Gastrocnemius medialis (tissue), 4 donors: Measurements from ENCODE around the gene ZBTB21. TPM values are rescaled to one million over a fixed set of nuclear protein-coding genes. Genes with fewer than 3 reads are reported as not detected.

Experiments
- ATAC-seq, 2 donors: fragments of 150-250 bp; one replicate each; pipeline ENCODE4 v1.9.1; 2016
- DNase-seq, 2 donors: peaks; one replicate each; pipeline ENCODE4 v3.0.0-alpha.2; 2019
- H3K27ac ChIP-seq, 4 donors: fragments of 200-600 bp; sonication (generic); 1 replicate in 1 of 4; 2 replicates in 3 of 4; pipeline ENCODE4 v1.5.1; 2016 to 2018; ENCODE audit warnings: mild to moderate bottlenecking in 2 of 4, moderate library complexity in 1 of 4
- H3K27me3 ChIP-seq, 3 donors: fragments of 200-600 bp; sonication (generic) in 2 of 3; 1 replicate in 1 of 3; 2 replicates in 2 of 3; pipeline versions ENCODE4 v1.5.1 to v1.6.0; 2016 to 2019; ENCODE audit warnings: mild to moderate bottlenecking in 1 of 3, moderate library complexity in 1 of 3
- H3K36me3 ChIP-seq, 2 donors: fragments of 200-600 bp; sonication (generic) in 1 of 2; one replicate each; pipeline ENCODE4 v1.5.1; 2017 to 2018
- H3K4me1 ChIP-seq, 2 donors: fragments of 200-600 bp; sonication (generic) in 1 of 2; one replicate each; pipeline ENCODE4 v1.5.1; 2016 to 2017; ENCODE audit warnings: mild to moderate bottlenecking in 2 of 2
- H3K4me3 ChIP-seq, 4 donors: fragments of 200-600 bp; sonication (generic) in 3 of 4; 1 replicate in 1 of 4; 2 replicates in 3 of 4; pipeline ENCODE4 v1.5.1; 2016 to 2019; ENCODE audit warnings: mild to moderate bottlenecking in 2 of 4
- H3K9me3 ChIP-seq, 3 donors: fragments of 200-600 bp; sonication (generic) in 2 of 3; 1 replicate in 1 of 3; 2 replicates in 2 of 3; pipeline ENCODE4 v1.5.1; 2016 to 2019
- CTCF ChIP-seq, 5 experiments: fragments of 450-650 bp in 3 of 5; fragments of 200-600 bp in 2 of 5; sonication (generic) in 2 of 5; IDR thresholded peaks in 4 of 5; conservative IDR thresholded peaks in 1 of 5; 1 replicate in 4 of 5; 2 replicates in 1 of 5; pipeline ENCODE4 v1.5.1; 2016 to 2019; ENCODE audit warnings: antibody characterized with exemption in 5 of 5, mild to moderate bottlenecking in 3 of 5, moderate library complexity in 3 of 5
- POLR2A ChIP-seq, 2 donors: fragments of 450-650 bp; IDR thresholded peaks; one replicate each; pipeline ENCODE4 v1.6.1; 2017; ENCODE audit warnings: antibody characterized with exemption in 2 of 2, mild to moderate bottlenecking in 2 of 2, moderate library complexity in 2 of 2
- in situ Hi-C, 4 donors: fragments of 200-750 bp; cut with MboI; loops; one replicate each; pipeline versions ENCODE4 v1.15.0 to v1.8.0; 2017; ENCODE audit warnings: low sequenced_read_pairs in 4 of 4
- intact Hi-C: fragments of 100-400 bp; cut with DNase I; formaldehyde crosslinking; loops from one replicate; pipeline ENCODE4 v1.15.1; 2023; ENCODE audit warnings: low total_unique reads
- total RNA-seq, 4 donors: library from RNA; depleted of rRNA; stranded (reverse); fragments of >200 nt; gene quantifications; one replicate each; pipeline versions ENCODE4 v1.1.0 to v1.2.3, GENCODE V29; 2016

Gene ZBTB21
- total RNA-seq, 4 donors from 2014 or later: 1.9 to 5.0 (median 4.0) TPM

- ATAC-seq (no peak), DNase-seq (no peak)
- no peak for TF ChIP-seq POLR2A (IDR thresholded peaks at IDR 0.05)
- peaks cover 0 to 11% (median 5%) of the 10 kb centered on the region in 3 donors for H3K27me3 ChIP-seq
- H3K36me3 ChIP-seq: no peaks in the 10 kb centered on the region
- intact Hi-C loops (no loop called here), in situ Hi-C loops (loop anchor here in 1 of 4 donors (25.0 kb wide), 1 partner anchor 90 kb away; no protein-coding TSS in a partner anchor)
- no peak overlapping the region for H3K27ac ChIP-seq
- H3K9me3 ChIP-seq: no peaks in the 10 kb centered on the region
- H3K4me3 ChIP-seq: no peak overlapping the region
- no peaks in the 10 kb centered on the region for H3K4me1 ChIP-seq
Measured at GRCh38 chr21:42022091-42022430, 11.9 kb upstream of the ZBTB21 start.

DNA sequence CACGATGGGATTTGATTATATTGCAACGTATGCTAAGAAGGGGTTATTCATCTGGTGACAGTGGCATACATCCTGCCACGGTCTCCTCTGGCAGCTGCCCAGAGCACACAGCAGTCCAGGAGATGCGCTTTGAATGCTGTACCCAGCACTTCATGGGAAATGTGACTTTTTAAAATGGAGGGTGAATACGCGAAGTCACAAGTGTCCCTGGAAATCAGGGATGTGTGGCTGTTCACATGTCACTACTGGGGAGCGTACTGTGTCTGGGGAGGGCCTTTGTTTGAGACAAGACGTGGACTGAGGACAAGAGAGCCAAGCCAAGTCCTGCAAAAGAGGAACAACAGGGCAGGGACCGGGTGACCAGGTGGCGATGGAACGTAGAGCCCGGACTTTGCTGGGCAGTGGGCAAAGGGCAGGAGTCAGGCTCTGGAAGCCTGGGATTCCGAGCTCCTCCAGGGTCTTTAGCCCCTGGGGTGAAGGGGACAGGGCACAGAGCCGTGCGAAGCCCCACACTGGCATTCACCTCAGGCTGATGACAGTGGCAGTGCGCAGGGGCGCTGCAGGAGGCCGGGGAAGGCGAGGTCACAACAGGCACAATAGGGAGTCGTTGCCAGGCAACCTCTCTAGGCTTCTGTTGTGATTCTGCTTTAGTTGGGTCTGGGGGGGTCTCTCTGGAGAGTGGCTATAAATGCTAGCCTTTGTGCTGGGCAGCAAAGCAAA lies 11.4 kb upstream of the ZBTB21 start:
- intact Hi-C loops: no loop called here
- H3K36me3 ChIP-seq: no peaks in the 10 kb centered on the region
- peaks cover 0 to 11% (median 5%) of the 10 kb centered on the region in 3 donors for H3K27me3 ChIP-seq
- TF ChIP-seq POLR2A (IDR thresholded peaks at IDR 0.05) (no peak), CTCF (IDR thresholded peaks at IDR 0.05 in 4 of 5, conservative IDR thresholded peaks at IDR 0.05 in 1 of 5) (no peak)
- ATAC-seq: no peak
- no peak overlapping the region for H3K4me3 ChIP-seq
- in situ Hi-C loops: loop anchor here in 1 of 4 donors (25.0 kb wide), 1 partner anchor 91 kb away; no protein-coding TSS in a partner anchor
- H3K4me1 ChIP-seq: no peaks in the 10 kb centered on the region
- DNase-seq: no peak
- H3K9me3 ChIP-seq: no peaks in the 10 kb centered on the region
- H3K27ac ChIP-seq: no peak overlapping the region

DNA sequence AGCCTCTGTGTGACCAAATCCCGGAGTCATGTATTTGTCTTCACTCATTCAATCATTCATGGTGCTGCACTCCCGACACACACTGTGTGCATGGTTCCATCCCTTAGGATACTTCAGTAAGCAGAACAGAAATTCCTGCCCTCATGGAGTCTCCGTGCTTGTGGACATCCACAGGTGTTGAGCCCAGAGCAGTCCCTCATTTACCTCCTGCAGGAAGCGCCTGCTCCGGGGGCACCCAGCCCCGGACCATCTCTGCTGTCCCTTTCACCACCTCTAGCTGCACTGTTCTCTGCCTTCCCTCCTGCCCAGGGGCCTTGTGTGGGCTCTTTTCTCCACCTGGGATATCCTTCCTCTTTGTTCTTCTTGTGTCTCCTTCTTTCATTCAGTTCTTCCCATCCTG lies 9.5 kb upstream of the ZBTB21 start:
- no peak overlapping the region for H3K27ac ChIP-seq
- H3K36me3 ChIP-seq: no peaks in the 10 kb centered on the region
- no peaks in the 10 kb centered on the region for H3K4me1 ChIP-seq
- in situ Hi-C loops: loop anchor here in 2 of 4 donors (10.0 to 25.0 kb wide), 2 partner anchors 93 to 95 kb away; no protein-coding TSS in a partner anchor
- TF ChIP-seq POLR2A (IDR thresholded peaks at IDR 0.05): no peak
- TF ChIP-seq CTCF (IDR thresholded peaks at IDR 0.05 in 4 of 5, conservative IDR thresholded peaks at IDR 0.05 in 1 of 5): no peak
- no peak overlapping the region for H3K4me3 ChIP-seq
- peaks cover 0 to 11% (median 5%) of the 10 kb centered on the region in 3 donors for H3K27me3 ChIP-seq
- intact Hi-C loops: no loop called here
- ATAC-seq (no peak), DNase-seq (no peak)
- no peaks in the 10 kb centered on the region for H3K9me3 ChIP-seq

- no peak for DNase-seq
- ATAC-seq: no peak
- Histone ChIP-seq H3K4me3 (no peak overlapping the region), H3K9me3 (no peaks in the 10 kb centered on the region), H3K4me1 (no peaks in the 10 kb centered on the region), H3K27me3 (peaks cover 0 to 8% (median 5%) of the 10 kb centered on the region in 3 donors), H3K27ac (no peak overlapping the region), H3K36me3 (no peaks in the 10 kb centered on the region)
- TF ChIP-seq CTCF (IDR thresholded peaks at IDR 0.05 in 4 of 5, conservative IDR thresholded peaks at IDR 0.05 in 1 of 5): no peak
- TF ChIP-seq POLR2A (IDR thresholded peaks at IDR 0.05): no peak
- intact Hi-C loops (no loop called here), in situ Hi-C loops (loop anchor here in 2 of 4 donors (10.0 to 25.0 kb wide), 2 partner anchors 93 to 96 kb away; no protein-coding TSS in a partner anchor)
Measured at GRCh38 chr21:42019101-42019605, 9.0 kb upstream of the ZBTB21 start.

GRCh38 chr21:42017022-42017421 lies 6.9 kb upstream of the ZBTB21 start:
- no peaks in the 10 kb centered on the region for H3K36me3 ChIP-seq
- H3K9me3 ChIP-seq: no peaks in the 10 kb centered on the region
- H3K4me1 ChIP-seq: no peaks in the 10 kb centered on the region
- no peak for ATAC-seq
- no peak for DNase-seq
- in situ Hi-C loops: loop anchor here in 2 of 4 donors (10.0 to 25.0 kb wide), 2 partner anchors 95 to 98 kb away; no protein-coding TSS in a partner anchor
- H3K4me3 ChIP-seq: no peak overlapping the region
- intact Hi-C loops: no loop called here
- TF ChIP-seq POLR2A (IDR thresholded peaks at IDR 0.05) (no peak), CTCF (IDR thresholded peaks at IDR 0.05 in 4 of 5, conservative IDR thresholded peaks at IDR 0.05 in 1 of 5) (no peak)
- peaks cover 0 to 8% (median 4%) of the 10 kb centered on the region in 3 donors for H3K27me3 ChIP-seq
- H3K27ac ChIP-seq: no peak overlapping the region
